OCI-LY7 (cell line): ENCODE data around the gene EIF1B. TPM values are rescaled to one million over a fixed set of nuclear protein-coding genes. Genes with fewer than 3 reads are reported as not detected.

Experiments used
- BruUV-seq: library from RNA; stranded (reverse); fragments of 400-500 nt; replicated peaks from 2 replicates; lab custom pipeline; 2021; lab: Mats Ljungman, UMichigan
- CTCF ChIA-PET: fragments of 300-600 bp; sonication (Branson Sonifier 250); formaldehyde crosslinking; loops from one replicate; lab custom pipeline; 2022; ENCODE audit warnings: antibody characterized with exemption; ENCODE audit not compliant: unreplicated experiment; lab: Charles Lee
- POLR2A ChIA-PET: fragments of 300-600 bp; sonication (Branson Sonifier 250); formaldehyde crosslinking; loops from one replicate; lab custom pipeline; 2022; ENCODE audit warnings: antibody characterized with exemption; lab: Charles Lee
- DNase-seq: peaks from one replicate; pipeline ENCODE4 v3.0.0-alpha.2; 2015; ENCODE audit warnings: low spot score
- H2AFZ ChIP-seq: fragments of 200-600 bp; sonication (generic), shearing (Covaris generic); 2 replicates; pipeline ENCODE4 v1.6.1; 2014; ENCODE audit warnings: mild to moderate bottlenecking, antibody characterized with exemption, low read length, moderate library complexity
- H3K27ac ChIP-seq: fragments of 200-600 bp; sonication (generic); 2 replicates; pipeline ENCODE4 v1.5.1; 2014; ENCODE audit warnings: mixed run types, low read depth, mild to moderate bottlenecking, moderate library complexity, low read length, inconsistent platforms; ENCODE audit not compliant: poor library complexity, severe bottlenecking
- H3K36me3 ChIP-seq: fragments of 200-600 bp; sonication (generic); 2 replicates; pipeline ENCODE4 v1.6.1; 2014; ENCODE audit warnings: mild to moderate bottlenecking, antibody characterized with exemption, low read length, moderate library complexity, mixed read lengths; ENCODE audit not compliant: insufficient read depth
- H3K4me1 ChIP-seq: fragments of 200-600 bp; sonication (generic); 2 replicates; pipeline ENCODE4 v1.5.1; 2014; ENCODE audit warnings: mild to moderate bottlenecking, low read length; ENCODE audit not compliant: insufficient read depth, poor library complexity, severe bottlenecking
- H3K4me2 ChIP-seq: fragments of 200-600 bp; sonication (generic); 2 replicates; pipeline ENCODE4 v1.6.1; 2014; ENCODE audit warnings: mild to moderate bottlenecking, low read length
- H3K4me3 ChIP-seq: fragments of 200-600 bp; sonication (generic); 2 replicates; pipeline ENCODE4 v1.5.1; 2014; ENCODE audit warnings: mild to moderate bottlenecking, low read depth, low read length; ENCODE audit not compliant: poor library complexity, severe bottlenecking
- H3K79me2 ChIP-seq: fragments of 200-600 bp; sonication (generic); 2 replicates; pipeline ENCODE4 v1.6.1; 2016; ENCODE audit warnings: low read depth, mild to moderate bottlenecking, low read length, moderate library complexity, mixed read lengths; ENCODE audit not compliant: insufficient read depth
- H3K9me2 ChIP-seq: fragments of 200-600 bp; sonication (generic); 2 replicates; pipeline ENCODE4 v1.6.1; 2016; ENCODE audit warnings: mild to moderate bottlenecking, low read length, mixed read lengths; ENCODE audit not compliant: insufficient read depth
- H3K9me3 ChIP-seq: fragments of 200-600 bp; sonication (generic); 2 replicates; pipeline ENCODE4 v1.6.1; 2014; ENCODE audit warnings: mild to moderate bottlenecking, mixed run types, low read length, mixed read lengths
- H4K20me1 ChIP-seq: fragments of 200-600 bp; sonication (generic); 2 replicates; pipeline ENCODE4 v1.6.1; 2014; ENCODE audit warnings: mild to moderate bottlenecking, antibody characterized with exemption, low read length, moderate library complexity, mixed read lengths; ENCODE audit not compliant: insufficient read depth
- EZH2phosphoT487 ChIP-seq: fragments of 200-600 bp; sonication (generic); IDR thresholded peaks from 2 replicates; pipeline ENCODE4 v1.6.1; 2018; ENCODE audit warnings: low read depth, borderline replicate concordance, mild to moderate bottlenecking, mixed run types, antibody characterized with exemption, low read length, moderate library complexity, mixed read lengths
- intact Hi-C: fragments of 100-400 bp; cut with micrococcal nuclease; formaldehyde crosslinking; loops from one replicate; pipeline ENCODE4 v1.10.0; 2022; ENCODE audit not compliant: unreplicated experiment
- total RNA-seq, 2 experiments: library from RNA; depleted of rRNA in 1 of 2; stranded (reverse); fragments of >200 nt in 1 of 2; shearing (Covaris generic) in 1 of 2; gene quantifications; 2 replicates each; pipeline ENCODE4 v1.2.3, GENCODE V29; 2014 to 2022
- TF ChIP-seq, protein P1 (sequence below): fragments of 200-600 bp; sonication (generic); conservative IDR thresholded peaks from 2 replicates; pipeline ENCODE4 v1.5.1; 2014; ENCODE audit warnings: mild to moderate bottlenecking, antibody characterized with exemption, low read length, moderate library complexity, mixed read lengths

EIF1B gene
- total RNA-seq, 2 experiments from 2014 or later: 14.5 to 65.0 TPM

DNA sequence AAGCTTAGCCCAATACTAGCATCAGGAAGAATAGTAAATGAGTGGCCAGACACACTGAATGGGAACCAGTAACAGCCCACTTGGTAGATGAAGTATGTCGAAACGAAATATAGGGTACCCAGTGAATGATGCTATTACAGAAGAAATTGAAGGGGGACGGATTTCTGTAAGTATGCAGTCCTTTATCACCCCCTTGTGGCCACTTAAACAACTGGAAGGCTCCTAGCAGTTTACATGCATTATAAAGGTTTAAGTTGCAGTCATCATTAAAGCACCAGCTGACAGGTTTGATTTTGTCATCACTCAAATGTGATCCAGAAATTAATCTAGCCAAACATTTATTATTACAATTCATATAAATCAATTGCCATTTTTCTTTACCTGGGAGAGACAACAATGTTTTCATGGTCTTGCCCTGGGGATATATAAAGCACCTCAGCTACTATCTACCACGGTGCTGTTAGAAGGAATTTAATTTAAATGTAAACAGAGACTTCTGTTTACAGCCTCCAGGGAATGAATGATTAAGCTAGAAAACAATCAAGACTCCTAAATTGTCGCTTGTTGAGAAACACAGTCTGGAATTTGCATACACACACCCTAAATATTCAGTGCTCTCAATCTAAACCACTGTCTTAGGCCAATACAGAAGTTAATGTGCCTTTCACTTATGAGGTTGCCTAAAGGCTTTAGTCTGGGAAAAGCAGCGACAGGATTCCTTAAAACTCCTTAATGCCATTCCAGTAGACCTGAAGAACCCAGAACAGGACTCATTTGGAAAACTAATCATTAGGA is 7.8 kb downstream of the EIF1B start:
- no TSS peak for BruUV-seq
- intact Hi-C loops: loop anchor here (1.0 to 5.0 kb wide), 2 partner anchors 125 to 885 kb away; no protein-coding TSS in a partner anchor
- CTCF ChIA-PET: interaction anchor here (0.8 to 1.2 kb wide), 2 partner anchors 9 to 125 kb away, joined by 3 to 6 read pairs; no protein-coding TSS in a partner anchor
- no peak for TF ChIP-seq EZH2phosphoT487
- TF ChIP-seq, protein P1, sequence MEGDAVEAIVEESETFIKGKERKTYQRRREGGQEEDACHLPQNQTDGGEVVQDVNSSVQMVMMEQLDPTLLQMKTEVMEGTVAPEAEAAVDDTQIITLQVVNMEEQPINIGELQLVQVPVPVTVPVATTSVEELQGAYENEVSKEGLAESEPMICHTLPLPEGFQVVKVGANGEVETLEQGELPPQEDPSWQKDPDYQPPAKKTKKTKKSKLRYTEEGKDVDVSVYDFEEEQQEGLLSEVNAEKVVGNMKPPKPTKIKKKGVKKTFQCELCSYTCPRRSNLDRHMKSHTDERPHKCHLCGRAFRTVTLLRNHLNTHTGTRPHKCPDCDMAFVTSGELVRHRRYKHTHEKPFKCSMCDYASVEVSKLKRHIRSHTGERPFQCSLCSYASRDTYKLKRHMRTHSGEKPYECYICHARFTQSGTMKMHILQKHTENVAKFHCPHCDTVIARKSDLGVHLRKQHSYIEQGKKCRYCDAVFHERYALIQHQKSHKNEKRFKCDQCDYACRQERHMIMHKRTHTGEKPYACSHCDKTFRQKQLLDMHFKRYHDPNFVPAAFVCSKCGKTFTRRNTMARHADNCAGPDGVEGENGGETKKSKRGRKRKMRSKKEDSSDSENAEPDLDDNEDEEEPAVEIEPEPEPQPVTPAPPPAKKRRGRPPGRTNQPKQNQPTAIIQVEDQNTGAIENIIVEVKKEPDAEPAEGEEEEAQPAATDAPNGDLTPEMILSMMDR: peak; percentile 93
- H2AFZ ChIP-seq: no peak overlapping the region
- H3K36me3 ChIP-seq: peaks cover 26% of the 10 kb centered on the region
- no peaks in the 10 kb centered on the region for H3K9me2 ChIP-seq
- peaks cover 11% of the 10 kb centered on the region for H3K4me1 ChIP-seq
- H3K27ac ChIP-seq: no peak overlapping the region
- H3K79me2 ChIP-seq: peaks cover 3% of the 10 kb centered on the region; the same call in 1 of the 2 replicates
- no peak overlapping the region for H3K4me3 ChIP-seq
- DNase-seq: peak; percentile 80
- H3K9me3 ChIP-seq: no peaks in the 10 kb centered on the region
- H3K4me2 ChIP-seq: no peak overlapping the region
- no peaks in the 10 kb centered on the region; the same call in 1 of the 2 replicates for H4K20me1 ChIP-seq
- POLR2A ChIA-PET: interaction anchor here (0.7 to 1.5 kb wide), 6 partner anchors 8 to 1566 kb away, joined by 3 to 8 read pairs (median 4); no protein-coding TSS in a partner anchor

DNA sequence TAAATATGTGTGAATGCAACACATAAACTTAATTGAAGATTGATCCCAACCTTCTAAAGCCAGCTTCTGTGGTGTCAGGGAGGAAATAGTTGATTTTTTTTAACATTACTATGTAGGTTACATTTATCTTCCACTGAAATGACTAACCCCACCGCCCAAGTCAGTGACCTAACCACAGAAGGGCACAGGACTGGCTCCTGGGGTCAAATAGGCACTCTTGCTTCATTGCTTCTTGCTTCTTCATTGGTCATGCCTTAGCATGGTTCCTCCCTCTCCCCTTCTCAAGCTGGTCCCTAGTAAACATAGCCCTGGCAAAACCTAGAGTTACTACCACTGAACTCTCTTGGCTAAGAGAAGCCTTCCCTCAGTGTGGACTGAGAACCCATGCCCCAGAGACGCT is 12.3 kb downstream of the EIF1B start:
- DNase-seq: no peak
- Histone ChIP-seq H3K79me2 (no peaks in the 10 kb centered on the region), H3K27ac (no peak overlapping the region), H3K36me3 (no peaks in the 10 kb centered on the region), H4K20me1 (no peaks in the 10 kb centered on the region), H3K4me1 (peaks cover 5% of the 10 kb centered on the region), H3K4me3 (no peak overlapping the region), H3K9me2 (no peaks in the 10 kb centered on the region), H3K4me2 (no peak overlapping the region), H2AFZ (no peak overlapping the region), H3K9me3 (no peaks in the 10 kb centered on the region)
- ChIA-PET POLR2A (interaction anchor here (0.6 to 1.3 kb wide), 6 partner anchors 10 to 388 kb away, joined by 3 to 8 read pairs (median 3); no protein-coding TSS in a partner anchor), CTCF (no interaction called here)
- intact Hi-C loops: loop anchor here (10.0 kb wide), 1 partner anchor 1203 kb away; no protein-coding TSS in a partner anchor
- TF ChIP-seq, protein P1: no peak
- TF ChIP-seq EZH2phosphoT487: no peak
- BruUV-seq: no TSS peak
